ENCODE measurements around the gene BCAS4.
A peak's percentile ranks its signal among the peaks of the same experiment; 100 is the strongest.
"Not testable (repeated sequence)": the region's sequence is repeated elsewhere in the genome, so short reads cannot be mapped to it uniquely, and the experiment has no call there.

Gene BCAS4

GRCh38 chr20:50799176-50799889 is 4.5 kb downstream of the BCAS4 start:
- Mint-ChIP-seq H3K36me3 (no peaks in the 10 kb centered on the region), H3K9me3 (no peaks in the 10 kb centered on the region), H3K4me3 (no peak overlapping the region), H3K27ac (no peak overlapping the region), H3K4me1 (peaks cover 14% of the 10 kb centered on the region), H3K27me3 (no peaks in the 10 kb centered on the region)
- DNase-seq, result peak; percentile 11
- CTCF ChIA-PET, result interaction anchor here (0.7 to 1.5 kb wide), 3 partner anchors 8 to 130 kb away, joined by 4 to 5 read pairs (median 4); no protein-coding TSS in a partner anchor

GRCh38 chr20:50799890-50800550 is 5.2 kb downstream of the BCAS4 start:
- H3K36me3 Mint-ChIP-seq, result no peaks in the 10 kb centered on the region
- peaks cover 18% of the 10 kb centered on the region for H3K4me1 Mint-ChIP-seq
- H3K27ac Mint-ChIP-seq, result no peak overlapping the region
- CTCF ChIA-PET, result interaction anchor here (0.7 to 1.5 kb wide), 3 partner anchors 9 to 129 kb away, joined by 4 to 5 read pairs (median 4); no protein-coding TSS in a partner anchor
- no peak for DNase-seq
- H3K4me3 Mint-ChIP-seq, result no peak overlapping the region
- H3K27me3 Mint-ChIP-seq, result no peaks in the 10 kb centered on the region
- H3K9me3 Mint-ChIP-seq, result no peaks in the 10 kb centered on the region

GRCh38 chr20:50800986-50801746 is 6.3 kb downstream of the BCAS4 start:
- not testable (repeated sequence) for H3K36me3 Mint-ChIP-seq, H3K27ac Mint-ChIP-seq, H3K27me3 Mint-ChIP-seq, H3K4me3 Mint-ChIP-seq, H3K9me3 Mint-ChIP-seq, DNase-seq
- CTCF ChIA-PET, result interaction anchor here (2.8 kb wide), 1 partner anchor 10 kb away, joined by 8 read pairs; no protein-coding TSS in a partner anchor
- peaks cover 23% of the 10 kb centered on the region for H3K4me1 Mint-ChIP-seq

- H3K9me3 Mint-ChIP-seq, result no peaks in the 10 kb centered on the region
- DNase-seq, result no peak
- no peak overlapping the region for H3K27ac Mint-ChIP-seq
- CTCF ChIA-PET, result interaction anchor here (1.8 to 2.8 kb wide), 3 partner anchors 8 to 127 kb away, joined by 6 to 11 read pairs (median 8); no protein-coding TSS in a partner anchor
- no peak overlapping the region for H3K4me3 Mint-ChIP-seq
- peaks cover 25% of the 10 kb centered on the region for H3K4me1 Mint-ChIP-seq
- H3K27me3 Mint-ChIP-seq, result no peaks in the 10 kb centered on the region
- H3K36me3 Mint-ChIP-seq, result no peaks in the 10 kb centered on the region
Measured at GRCh38 chr20:50801747-50802125, 6.9 kb downstream of the BCAS4 start.

- CTCF ChIA-PET, result interaction anchor here (1.8 to 2.8 kb wide), 3 partner anchors 8 to 127 kb away, joined by 6 to 11 read pairs (median 8); no protein-coding TSS in a partner anchor
- no peaks in the 10 kb centered on the region for H3K9me3 Mint-ChIP-seq
- H3K27me3 Mint-ChIP-seq, result no peaks in the 10 kb centered on the region
- no peak overlapping the region for H3K27ac Mint-ChIP-seq
- H3K4me1 Mint-ChIP-seq, result peaks cover 25% of the 10 kb centered on the region
- H3K36me3 Mint-ChIP-seq, result no peaks in the 10 kb centered on the region
- H3K4me3 Mint-ChIP-seq, result no peak overlapping the region
- no peak for DNase-seq
Measured at GRCh38 chr20:50802289-50802688, 7.4 kb downstream of the BCAS4 start.

- Mint-ChIP-seq H3K4me3 (peak overlapping the region; percentile 16), H3K4me1 (peaks cover 25% of the 10 kb centered on the region), H3K27me3 (no peaks in the 10 kb centered on the region), H3K27ac (peak overlapping the region; percentile 84), H3K9me3 (no peaks in the 10 kb centered on the region), H3K36me3 (no peaks in the 10 kb centered on the region)
- CTCF ChIA-PET, result interaction anchor here (0.8 to 2.8 kb wide), 6 partner anchors 10 to 177 kb away, joined by 3 to 11 read pairs (median 6); partner anchors contain the start of gene BCAS4
- peak; percentile 58 for DNase-seq
Measured at GRCh38 chr20:50804437-50805348, 9.8 kb downstream of the BCAS4 start.

GRCh38 chr20:50805349-50805684 is 10.5 kb downstream of the BCAS4 start:
- CTCF ChIA-PET, result interaction anchor here (0.8 to 1.4 kb wide), 3 partner anchors 11 to 13 kb away, joined by 3 to 5 read pairs (median 3); partner anchors contain the start of gene BCAS4
- H3K36me3 Mint-ChIP-seq, result no peaks in the 10 kb centered on the region
- peaks cover 21% of the 10 kb centered on the region for H3K4me1 Mint-ChIP-seq
- H3K27me3 Mint-ChIP-seq, result no peaks in the 10 kb centered on the region
- peak overlapping the region; percentile 84 for H3K27ac Mint-ChIP-seq
- DNase-seq, result no peak
- no peaks in the 10 kb centered on the region for H3K9me3 Mint-ChIP-seq
- no peak overlapping the region for H3K4me3 Mint-ChIP-seq

GRCh38 chr20:50806126-50806768 is 11.4 kb downstream of the BCAS4 start:
- Mint-ChIP-seq H3K27me3 (no peaks in the 10 kb centered on the region), H3K36me3 (no peaks in the 10 kb centered on the region), H3K27ac (no peak overlapping the region), H3K9me3 (no peaks in the 10 kb centered on the region), H3K4me1 (peaks cover 21% of the 10 kb centered on the region), H3K4me3 (no peak overlapping the region)
- CTCF ChIA-PET, result interaction anchor here (0.8 to 1.4 kb wide), 4 partner anchors 12 to 123 kb away, joined by 3 to 5 read pairs (median 3); partner anchors contain the start of gene BCAS4
- DNase-seq, result no peak

GRCh38 chr20:50810063-50810462 is 15.2 kb downstream of the BCAS4 start:
- Mint-ChIP-seq H3K4me3 (no peak overlapping the region), H3K4me1 (peaks cover 21% of the 10 kb centered on the region)

GRCh38 chr20:50810842-50811241 is 16.0 kb downstream of the BCAS4 start:
- H3K27me3 Mint-ChIP-seq, result no peaks in the 10 kb centered on the region
- no peaks in the 10 kb centered on the region for H3K9me3 Mint-ChIP-seq
- H3K36me3 Mint-ChIP-seq, result peaks cover 3% of the 10 kb centered on the region
- H3K4me3 Mint-ChIP-seq, result no peak overlapping the region
- DNase-seq, result no peak
- peaks cover 21% of the 10 kb centered on the region for H3K4me1 Mint-ChIP-seq
- CTCF ChIA-PET, result interaction anchor here (0.7 kb wide), 1 partner anchor 120 kb away, joined by 3 read pairs; the partner anchor contains the start of gene ADNP
- H3K27ac Mint-ChIP-seq, result no peak overlapping the region

More at GRCh38 chr20:50810063-50810462, 15.2 kb downstream of the BCAS4 start:
- no peak for DNase-seq
- no peak overlapping the region for H3K27ac Mint-ChIP-seq
- CTCF ChIA-PET, result no interaction called here
- H3K9me3 Mint-ChIP-seq, result no peaks in the 10 kb centered on the region
- no peaks in the 10 kb centered on the region for H3K27me3 Mint-ChIP-seq
- H3K36me3 Mint-ChIP-seq, result no peaks in the 10 kb centered on the region

- H3K27ac Mint-ChIP-seq, result no peak overlapping the region
Measured at GRCh38 chr20:50813101-50813643, 18.3 kb downstream of the BCAS4 start.

GRCh38 chr20:50813801-50814200 is 18.9 kb downstream of the BCAS4 start:
- Mint-ChIP-seq H3K4me1 (peaks cover 40% of the 10 kb centered on the region), H3K27ac (no peak overlapping the region), H3K36me3 (peaks cover 11% of the 10 kb centered on the region), H3K27me3 (peaks cover 5% of the 10 kb centered on the region), H3K4me3 (no peak overlapping the region), H3K9me3 (peaks cover 3% of the 10 kb centered on the region)
- CTCF ChIA-PET, result interaction anchor here (1.0 to 2.0 kb wide), 2 partner anchors 11 to 20 kb away, joined by 3 to 16 read pairs; partner anchors contain the start of gene BCAS4
- no peak for DNase-seq

More at GRCh38 chr20:50813101-50813643, 18.3 kb downstream of the BCAS4 start:
- Mint-ChIP-seq H3K36me3 (peaks cover 6% of the 10 kb centered on the region), H3K27me3 (peaks cover 1% of the 10 kb centered on the region), H3K4me3 (no peak overlapping the region), H3K4me1 (peaks cover 33% of the 10 kb centered on the region), H3K9me3 (no peaks in the 10 kb centered on the region)
- CTCF ChIA-PET, result no interaction called here
- no peak for DNase-seq

Measured in activated naive CD4-positive, alpha-beta T cell treated with anti-CD3 and anti-CD28 coated beads, Interleukin-2, amount 10 ng/mL, durations not matched to agents 7 days and 5 days (primary cell).